ENCODE results near the gene ECE1.

DNA sequence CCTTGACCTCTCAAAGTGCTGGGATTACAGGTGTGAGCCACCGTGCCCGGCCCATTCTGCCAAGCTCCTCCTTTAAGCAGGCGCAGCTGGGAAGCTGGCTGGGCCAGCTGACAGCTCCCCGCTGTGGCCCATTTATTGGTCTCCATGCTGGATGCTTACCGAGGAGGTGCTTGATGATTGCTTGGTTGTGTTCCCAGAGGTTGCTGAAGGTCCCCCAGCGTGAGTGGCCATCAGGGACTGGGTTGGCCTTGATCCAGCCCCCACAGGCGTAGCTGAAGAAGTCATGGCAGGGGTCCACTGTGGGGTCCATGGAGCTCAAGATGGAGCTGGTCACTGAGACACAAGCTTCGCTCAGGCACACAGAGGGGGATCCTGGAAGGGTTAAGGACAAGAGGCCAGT, 17.7 kb downstream of the ECE1 start:
- TF ChIP-seq POLR2A (IDR thresholded peaks at IDR 0.05) (no peak), POLR2AphosphoS5 (IDR thresholded peaks at IDR 0.05) (peak in 1 of 3 donors; percentile 34)
- TF ChIP-seq, protein P1, sequence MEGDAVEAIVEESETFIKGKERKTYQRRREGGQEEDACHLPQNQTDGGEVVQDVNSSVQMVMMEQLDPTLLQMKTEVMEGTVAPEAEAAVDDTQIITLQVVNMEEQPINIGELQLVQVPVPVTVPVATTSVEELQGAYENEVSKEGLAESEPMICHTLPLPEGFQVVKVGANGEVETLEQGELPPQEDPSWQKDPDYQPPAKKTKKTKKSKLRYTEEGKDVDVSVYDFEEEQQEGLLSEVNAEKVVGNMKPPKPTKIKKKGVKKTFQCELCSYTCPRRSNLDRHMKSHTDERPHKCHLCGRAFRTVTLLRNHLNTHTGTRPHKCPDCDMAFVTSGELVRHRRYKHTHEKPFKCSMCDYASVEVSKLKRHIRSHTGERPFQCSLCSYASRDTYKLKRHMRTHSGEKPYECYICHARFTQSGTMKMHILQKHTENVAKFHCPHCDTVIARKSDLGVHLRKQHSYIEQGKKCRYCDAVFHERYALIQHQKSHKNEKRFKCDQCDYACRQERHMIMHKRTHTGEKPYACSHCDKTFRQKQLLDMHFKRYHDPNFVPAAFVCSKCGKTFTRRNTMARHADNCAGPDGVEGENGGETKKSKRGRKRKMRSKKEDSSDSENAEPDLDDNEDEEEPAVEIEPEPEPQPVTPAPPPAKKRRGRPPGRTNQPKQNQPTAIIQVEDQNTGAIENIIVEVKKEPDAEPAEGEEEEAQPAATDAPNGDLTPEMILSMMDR (IDR thresholded peaks at IDR 0.05 in 8 of 11, conservative IDR thresholded peaks at IDR 0.05 in 3 of 11) = no peak

Measured in spleen (tissue), 7 donors.